WTC11 (cell line): ENCODE data around the gene ZC2HC1B. TPM values are rescaled to one million over a fixed set of nuclear protein-coding genes. Genes with fewer than 3 reads are reported as not detected.

Experiments used
- ATAC-seq: fragments of 200-7000 bp; cut with Tn5 transposase; 2 replicates; pipeline ENCODE4 v1.10.0; 2021; ENCODE audit warnings: mild to moderate bottlenecking, moderate library complexity
- CTCF ChIA-PET: fragments of 300-600 bp; sonication (Branson Sonifier 250); formaldehyde crosslinking; loops from one replicate; lab custom pipeline; 2021; ENCODE audit warnings: antibody characterized with exemption; lab: Charles Lee
- POLR2A ChIA-PET: fragments of 350-600 bp; sonication (Branson Sonifier 250); formaldehyde crosslinking; loops from one replicate; lab custom pipeline; 2021; ENCODE audit warnings: antibody characterized with exemption; lab: Charles Lee
- DNase-seq: peaks from one replicate; pipeline ENCODE4 v3.0.0; 2021; ENCODE audit warnings: low spot score
- H3K27ac Mint-ChIP-seq: 2 replicates; pipeline ENCODE4 v1.8.0; 2021; ENCODE audit warnings: mixed read lengths
- H3K27me3 Mint-ChIP-seq: 2 replicates; pipeline ENCODE4 v1.8.0; 2021; ENCODE audit warnings: low read depth, mild to moderate bottlenecking, moderate library complexity, mixed read lengths
- H3K36me3 Mint-ChIP-seq: 2 replicates; pipeline ENCODE4 v1.8.0; 2021; ENCODE audit warnings: mixed read lengths
- H3K4me1 Mint-ChIP-seq: 2 replicates; pipeline ENCODE4 v1.8.0; 2022; ENCODE audit warnings: mixed read lengths
- H3K4me3 Mint-ChIP-seq: 2 replicates; pipeline ENCODE4 v1.8.0; 2021; ENCODE audit warnings: mild to moderate bottlenecking, moderate library complexity, mixed read lengths
- H3K9me3 Mint-ChIP-seq: 2 replicates; pipeline ENCODE4 v1.8.0; 2021; ENCODE audit warnings: mixed read lengths
- CBFB ChIP-seq: sonication (generic); formaldehyde crosslinking; IDR thresholded peaks from 2 replicates; pipeline ENCODE4 v1.8.1; 2022; ENCODE audit warnings: mild to moderate bottlenecking, low read depth, missing genetic modification reagents
- JUN ChIP-seq: sonication (generic); formaldehyde crosslinking; IDR thresholded peaks from 2 replicates; pipeline ENCODE4 v1.8.0; 2023; ENCODE audit warnings: mild to moderate bottlenecking, missing genetic modification reagents
- MYBL2 ChIP-seq: sonication (generic); formaldehyde crosslinking; IDR thresholded peaks from 2 replicates; pipeline ENCODE4 v1.8.1; 2023; ENCODE audit warnings: mild to moderate bottlenecking, moderate library complexity, missing genetic modification reagents
- TEAD1 ChIP-seq: sonication (generic); formaldehyde crosslinking; IDR thresholded peaks from 2 replicates; pipeline ENCODE4 v1.8.0; 2022; ENCODE audit warnings: mild to moderate bottlenecking, missing genetic modification reagents
- ZBTB21 ChIP-seq: sonication (generic); formaldehyde crosslinking; IDR thresholded peaks from 2 replicates; pipeline ENCODE4 v1.8.1; 2023; ENCODE audit warnings: mild to moderate bottlenecking, missing genetic modification reagents, borderline replicate concordance
- ZNF425 ChIP-seq: fragments of 250-450 bp; sonication (Bioruptor Pico); conservative IDR thresholded peaks from 2 replicates; pipeline ENCODE4 v1.9.0; 2021; ENCODE audit warnings: mild to moderate bottlenecking
- total RNA-seq: library from RNA; stranded (reverse); gene quantifications from 3 replicates; pipeline ENCODE4 v1.2.3, GENCODE V29; 2021
- TF ChIP-seq, protein P1 (sequence below): fragments of 250-450 bp; sonication (Bioruptor Pico); IDR thresholded peaks from 2 replicates; pipeline ENCODE4 v1.9.0; 2021; ENCODE audit warnings: mild to moderate bottlenecking, borderline replicate concordance
- TF ChIP-seq, protein P2 (sequence below): sonication (generic); formaldehyde crosslinking; IDR thresholded peaks from 2 replicates; pipeline ENCODE4 v1.8.1; 2022; ENCODE audit warnings: missing genetic modification reagents, borderline replicate concordance
- TF ChIP-seq, protein P3 (sequence below): sonication (generic); formaldehyde crosslinking; IDR thresholded peaks from 2 replicates; pipeline ENCODE4 v1.8.1; 2023; ENCODE audit warnings: mild to moderate bottlenecking, missing genetic modification reagents
- TF ChIP-seq, protein P4 (sequence below): fragments of 250-450 bp; sonication (Bioruptor Pico); IDR thresholded peaks from 2 replicates; pipeline ENCODE4 v1.9.0; 2021; ENCODE audit warnings: mild to moderate bottlenecking
- TF ChIP-seq, protein P5 (sequence below): sonication (generic); formaldehyde crosslinking; IDR thresholded peaks from 2 replicates; pipeline ENCODE4 v1.8.1; 2022; ENCODE audit warnings: mild to moderate bottlenecking, moderate library complexity, missing genetic modification reagents

The ZC2HC1B gene
- total RNA-seq, 1 experiment from 2014 or later, result not detected

DNA sequence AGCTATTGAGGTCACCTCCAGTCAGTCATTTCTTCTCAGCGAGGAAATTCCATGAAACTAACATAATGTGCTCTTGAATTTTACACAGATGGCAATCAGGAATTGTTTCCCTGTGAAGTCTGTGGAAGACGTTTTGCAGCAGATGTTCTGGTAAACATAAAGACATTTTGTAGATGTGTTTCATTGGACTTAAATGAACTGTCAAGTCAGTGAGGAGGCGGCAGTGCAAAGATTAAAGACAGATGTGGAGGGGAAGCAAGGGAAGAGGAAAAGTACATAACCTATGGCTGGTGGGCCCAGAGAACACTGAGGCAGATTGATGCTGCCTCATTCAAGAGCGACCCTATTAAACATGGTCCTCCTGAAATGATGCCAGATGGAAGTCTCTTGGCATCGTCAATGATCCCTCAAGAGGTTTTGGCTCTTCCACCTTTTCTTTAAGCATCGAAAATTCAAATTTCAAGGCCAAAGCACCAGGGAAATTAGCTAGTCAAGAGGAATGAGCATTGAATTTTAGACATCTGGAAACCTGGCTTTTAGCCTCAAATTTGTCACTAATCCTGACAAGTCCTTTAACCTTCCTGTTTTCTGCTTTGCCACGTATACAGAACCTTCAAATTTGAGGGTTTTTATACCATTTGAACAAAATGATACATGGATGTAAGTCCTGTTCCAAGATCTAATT is 20.1 kb downstream of the ZC2HC1B start (continued):
- TF ChIP-seq, protein P1, sequence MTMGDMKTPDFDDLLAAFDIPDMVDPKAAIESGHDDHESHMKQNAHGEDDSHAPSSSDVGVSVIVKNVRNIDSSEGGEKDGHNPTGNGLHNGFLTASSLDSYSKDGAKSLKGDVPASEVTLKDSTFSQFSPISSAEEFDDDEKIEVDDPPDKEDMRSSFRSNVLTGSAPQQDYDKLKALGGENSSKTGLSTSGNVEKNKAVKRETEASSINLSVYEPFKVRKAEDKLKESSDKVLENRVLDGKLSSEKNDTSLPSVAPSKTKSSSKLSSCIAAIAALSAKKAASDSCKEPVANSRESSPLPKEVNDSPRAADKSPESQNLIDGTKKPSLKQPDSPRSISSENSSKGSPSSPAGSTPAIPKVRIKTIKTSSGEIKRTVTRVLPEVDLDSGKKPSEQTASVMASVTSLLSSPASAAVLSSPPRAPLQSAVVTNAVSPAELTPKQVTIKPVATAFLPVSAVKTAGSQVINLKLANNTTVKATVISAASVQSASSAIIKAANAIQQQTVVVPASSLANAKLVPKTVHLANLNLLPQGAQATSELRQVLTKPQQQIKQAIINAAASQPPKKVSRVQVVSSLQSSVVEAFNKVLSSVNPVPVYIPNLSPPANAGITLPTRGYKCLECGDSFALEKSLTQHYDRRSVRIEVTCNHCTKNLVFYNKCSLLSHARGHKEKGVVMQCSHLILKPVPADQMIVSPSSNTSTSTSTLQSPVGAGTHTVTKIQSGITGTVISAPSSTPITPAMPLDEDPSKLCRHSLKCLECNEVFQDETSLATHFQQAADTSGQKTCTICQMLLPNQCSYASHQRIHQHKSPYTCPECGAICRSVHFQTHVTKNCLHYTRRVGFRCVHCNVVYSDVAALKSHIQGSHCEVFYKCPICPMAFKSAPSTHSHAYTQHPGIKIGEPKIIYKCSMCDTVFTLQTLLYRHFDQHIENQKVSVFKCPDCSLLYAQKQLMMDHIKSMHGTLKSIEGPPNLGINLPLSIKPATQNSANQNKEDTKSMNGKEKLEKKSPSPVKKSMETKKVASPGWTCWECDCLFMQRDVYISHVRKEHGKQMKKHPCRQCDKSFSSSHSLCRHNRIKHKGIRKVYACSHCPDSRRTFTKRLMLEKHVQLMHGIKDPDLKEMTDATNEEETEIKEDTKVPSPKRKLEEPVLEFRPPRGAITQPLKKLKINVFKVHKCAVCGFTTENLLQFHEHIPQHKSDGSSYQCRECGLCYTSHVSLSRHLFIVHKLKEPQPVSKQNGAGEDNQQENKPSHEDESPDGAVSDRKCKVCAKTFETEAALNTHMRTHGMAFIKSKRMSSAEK (CRISPR knock-in tag), result no peak
- TF ChIP-seq MYBL2 (CRISPR knock-in tag), result no peak
- TF ChIP-seq, protein P2, sequence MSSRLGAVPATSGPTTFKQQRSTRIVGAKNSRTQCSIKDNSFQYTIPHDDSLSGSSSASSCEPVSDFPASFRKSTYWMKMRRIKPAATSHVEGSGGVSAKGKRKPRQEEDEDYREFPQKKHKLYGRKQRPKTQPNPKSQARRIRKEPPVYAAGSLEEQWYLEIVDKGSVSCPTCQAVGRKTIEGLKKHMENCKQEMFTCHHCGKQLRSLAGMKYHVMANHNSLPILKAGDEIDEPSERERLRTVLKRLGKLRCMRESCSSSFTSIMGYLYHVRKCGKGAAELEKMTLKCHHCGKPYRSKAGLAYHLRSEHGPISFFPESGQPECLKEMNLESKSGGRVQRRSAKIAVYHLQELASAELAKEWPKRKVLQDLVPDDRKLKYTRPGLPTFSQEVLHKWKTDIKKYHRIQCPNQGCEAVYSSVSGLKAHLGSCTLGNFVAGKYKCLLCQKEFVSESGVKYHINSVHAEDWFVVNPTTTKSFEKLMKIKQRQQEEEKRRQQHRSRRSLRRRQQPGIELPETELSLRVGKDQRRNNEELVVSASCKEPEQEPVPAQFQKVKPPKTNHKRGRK, result no peak
- no peak for TF ChIP-seq CBFB (CRISPR knock-in tag)
- no peak for TF ChIP-seq JUN (CRISPR knock-in tag)
- TF ChIP-seq, protein P3, sequence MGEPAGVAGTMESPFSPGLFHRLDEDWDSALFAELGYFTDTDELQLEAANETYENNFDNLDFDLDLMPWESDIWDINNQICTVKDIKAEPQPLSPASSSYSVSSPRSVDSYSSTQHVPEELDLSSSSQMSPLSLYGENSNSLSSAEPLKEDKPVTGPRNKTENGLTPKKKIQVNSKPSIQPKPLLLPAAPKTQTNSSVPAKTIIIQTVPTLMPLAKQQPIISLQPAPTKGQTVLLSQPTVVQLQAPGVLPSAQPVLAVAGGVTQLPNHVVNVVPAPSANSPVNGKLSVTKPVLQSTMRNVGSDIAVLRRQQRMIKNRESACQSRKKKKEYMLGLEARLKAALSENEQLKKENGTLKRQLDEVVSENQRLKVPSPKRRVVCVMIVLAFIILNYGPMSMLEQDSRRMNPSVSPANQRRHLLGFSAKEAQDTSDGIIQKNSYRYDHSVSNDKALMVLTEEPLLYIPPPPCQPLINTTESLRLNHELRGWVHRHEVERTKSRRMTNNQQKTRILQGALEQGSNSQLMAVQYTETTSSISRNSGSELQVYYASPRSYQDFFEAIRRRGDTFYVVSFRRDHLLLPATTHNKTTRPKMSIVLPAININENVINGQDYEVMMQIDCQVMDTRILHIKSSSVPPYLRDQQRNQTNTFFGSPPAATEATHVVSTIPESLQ, result no peak
- no peak for TF ChIP-seq ZNF425 (CRISPR knock-in tag)
- no peak for TF ChIP-seq TEAD1 (CRISPR knock-in tag)

- ATAC-seq (peak; percentile 86), DNase-seq (no peak)
- Mint-ChIP-seq H3K27me3 (no peaks in the 10 kb centered on the region), H3K36me3 (no peaks in the 10 kb centered on the region), H3K27ac (no peak overlapping the region), H3K9me3 (no peaks in the 10 kb centered on the region), H3K4me1 (no peaks in the 10 kb centered on the region), H3K4me3 (no peak overlapping the region)
- ChIA-PET CTCF (interaction anchor here (0.6 to 1.6 kb wide), 6 partner anchors 46 to 309 kb away, joined by 3 to 6 read pairs (median 4); no protein-coding TSS in a partner anchor), POLR2A (no interaction called here)
- TF ChIP-seq ZBTB21 (CRISPR knock-in tag), result no peak
- TF ChIP-seq, protein P4, sequence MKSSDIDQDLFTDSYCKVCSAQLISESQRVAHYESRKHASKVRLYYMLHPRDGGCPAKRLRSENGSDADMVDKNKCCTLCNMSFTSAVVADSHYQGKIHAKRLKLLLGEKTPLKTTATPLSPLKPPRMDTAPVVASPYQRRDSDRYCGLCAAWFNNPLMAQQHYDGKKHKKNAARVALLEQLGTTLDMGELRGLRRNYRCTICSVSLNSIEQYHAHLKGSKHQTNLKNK (CRISPR knock-in tag), result no peak
- TF ChIP-seq, protein P5, sequence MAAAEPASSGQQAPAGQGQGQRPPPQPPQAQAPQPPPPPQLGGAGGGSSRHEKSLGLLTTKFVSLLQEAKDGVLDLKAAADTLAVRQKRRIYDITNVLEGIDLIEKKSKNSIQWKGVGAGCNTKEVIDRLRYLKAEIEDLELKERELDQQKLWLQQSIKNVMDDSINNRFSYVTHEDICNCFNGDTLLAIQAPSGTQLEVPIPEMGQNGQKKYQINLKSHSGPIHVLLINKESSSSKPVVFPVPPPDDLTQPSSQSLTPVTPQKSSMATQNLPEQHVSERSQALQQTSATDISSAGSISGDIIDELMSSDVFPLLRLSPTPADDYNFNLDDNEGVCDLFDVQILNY (CRISPR knock-in tag), result no peak
Measured at GRCh38 chr6:143885116-143885515, 20.8 kb downstream of the ZC2HC1B start.
